Activated CD8-positive, alpha-beta T cell treated with anti-CD3 and anti-CD28 coated beads, Interleukin-2, amount 10 ng/mL, durations not matched to agents 7 days and 5 days (primary cell): ENCODE results near the gene FAM222A. TPM values are rescaled to one million over a fixed set of nuclear protein-coding genes. Genes with fewer than 3 reads are reported as not detected.
A peak's percentile ranks its signal among the peaks of the same experiment; 100 is the strongest.

ENCODE experiments used
- ATAC-seq: fragments of 150-1000 bp; cut with Tn5 transposase; one replicate; pipeline ENCODE4 v1.10.0; 2021; ENCODE audit warnings: moderate library complexity
- CTCF ChIA-PET: fragments of 350-600 bp; sonication (Branson Sonifier 250); formaldehyde crosslinking; loops from one replicate; lab custom pipeline; 2021; ENCODE audit warnings: antibody characterized with exemption; lab: Charles Lee
- POLR2A ChIA-PET: fragments of 350-600 bp; sonication (Branson Sonifier 250); formaldehyde crosslinking; loops from one replicate; lab custom pipeline; 2021; ENCODE audit warnings: antibody characterized with exemption; lab: Charles Lee
- DNase-seq: peaks from one replicate; pipeline ENCODE4 v3.0.0-alpha.2; 2020
- H3K27ac Mint-ChIP-seq: one replicate; pipeline ENCODE4 v1.8.0; 2021; ENCODE audit warnings: mild to moderate bottlenecking, mixed read lengths
- H3K27me3 Mint-ChIP-seq: one replicate; pipeline ENCODE4 v1.8.0; 2021; ENCODE audit warnings: low read depth, mixed read lengths
- H3K36me3 Mint-ChIP-seq: one replicate; pipeline ENCODE4 v1.8.0; 2021; ENCODE audit warnings: low read depth, mixed read lengths
- H3K4me1 Mint-ChIP-seq: one replicate; pipeline ENCODE4 v1.8.0; 2021; ENCODE audit warnings: low read depth, mixed read lengths
- H3K4me3 Mint-ChIP-seq: one replicate; pipeline ENCODE4 v1.8.0; 2021; ENCODE audit warnings: mild to moderate bottlenecking, mixed read lengths
- H3K9me3 Mint-ChIP-seq: one replicate; pipeline ENCODE4 v1.8.0; 2022; ENCODE audit warnings: mixed read lengths; ENCODE audit not compliant: insufficient read depth
- total RNA-seq, 2 experiments: library from RNA; stranded (reverse); gene quantifications; one replicate each; pipeline ENCODE4 v1.2.3, GENCODE V29; 2021

Gene FAM222A
- total RNA-seq, 2 experiments from 2014 or later: 1.6 to 1.9 TPM

- DNase-seq (no peak), ATAC-seq (no peak)
- Mint-ChIP-seq H3K4me3 (no peak overlapping the region), H3K27ac (no peak overlapping the region), H3K36me3 (no peaks in the 10 kb centered on the region), H3K9me3 (peaks cover 1% of the 10 kb centered on the region), H3K4me1 (peaks cover 9% of the 10 kb centered on the region), H3K27me3 (no peaks in the 10 kb centered on the region)
- POLR2A ChIA-PET: no interaction called here
- CTCF ChIA-PET: interaction anchor here (0.7 to 1.2 kb wide), 2 partner anchors 12 to 164 kb away, joined by 3 read pairs; no protein-coding TSS in a partner anchor
Measured at GRCh38 chr12:109762071-109762672, 48.5 kb downstream of the FAM222A start.

GRCh38 chr12:109762673-109763191 lies 49.1 kb downstream of the FAM222A start:
- CTCF ChIA-PET: interaction anchor here (0.7 kb wide), 1 partner anchor 165 kb away, joined by 3 read pairs; no protein-coding TSS in a partner anchor
- ATAC-seq: no peak
- H3K27ac Mint-ChIP-seq: no peak overlapping the region
- peaks cover 9% of the 10 kb centered on the region for H3K4me1 Mint-ChIP-seq
- H3K27me3 Mint-ChIP-seq: no peaks in the 10 kb centered on the region
- no peak for DNase-seq
- no peaks in the 10 kb centered on the region for H3K9me3 Mint-ChIP-seq
- H3K36me3 Mint-ChIP-seq: no peaks in the 10 kb centered on the region
- no peak overlapping the region for H3K4me3 Mint-ChIP-seq
- POLR2A ChIA-PET: no interaction called here

GRCh38 chr12:109763201-109763841 lies 49.7 kb downstream of the FAM222A start:
- POLR2A ChIA-PET: no interaction called here
- peak overlapping the region; percentile 66 for H3K27ac Mint-ChIP-seq
- H3K4me1 Mint-ChIP-seq: peaks cover 9% of the 10 kb centered on the region
- no peaks in the 10 kb centered on the region for H3K9me3 Mint-ChIP-seq
- DNase-seq: no peak
- no peak for ATAC-seq
- no peaks in the 10 kb centered on the region for H3K36me3 Mint-ChIP-seq
- no peak overlapping the region for H3K4me3 Mint-ChIP-seq
- CTCF ChIA-PET: no interaction called here
- H3K27me3 Mint-ChIP-seq: no peaks in the 10 kb centered on the region

- Mint-ChIP-seq H3K36me3 (no peaks in the 10 kb centered on the region), H3K4me1 (peaks cover 9% of the 10 kb centered on the region), H3K27ac (no peak overlapping the region), H3K4me3 (no peak overlapping the region), H3K9me3 (no peaks in the 10 kb centered on the region), H3K27me3 (no peaks in the 10 kb centered on the region)
- DNase-seq: no peak
- no peak for ATAC-seq
- ChIA-PET POLR2A (no interaction called here), CTCF (interaction anchor here (0.8 kb wide), 1 partner anchor 81 kb away, joined by 3 read pairs; no protein-coding TSS in a partner anchor)
Measured at GRCh38 chr12:109764123-109764522, 50.5 kb downstream of the FAM222A start.

- ATAC-seq (no peak), DNase-seq (no peak)
- Mint-ChIP-seq H3K9me3 (no peaks in the 10 kb centered on the region), H3K36me3 (no peaks in the 10 kb centered on the region), H3K4me1 (peaks cover 9% of the 10 kb centered on the region), H3K27ac (no peak overlapping the region), H3K27me3 (no peaks in the 10 kb centered on the region), H3K4me3 (no peak overlapping the region)
- ChIA-PET CTCF (interaction anchor here (0.8 to 0.9 kb wide), 2 partner anchors 32 to 80 kb away, joined by 3 read pairs; no protein-coding TSS in a partner anchor), POLR2A (no interaction called here)
Measured at GRCh38 chr12:109764776-109765445, 51.3 kb downstream of the FAM222A start.

GRCh38 chr12:109765446-109765810 lies 51.8 kb downstream of the FAM222A start:
- ChIA-PET POLR2A (no interaction called here), CTCF (interaction anchor here (0.9 kb wide), 1 partner anchor 31 kb away, joined by 3 read pairs; no protein-coding TSS in a partner anchor)
- no peaks in the 10 kb centered on the region for H3K9me3 Mint-ChIP-seq
- DNase-seq: no peak
- no peak overlapping the region for H3K4me3 Mint-ChIP-seq
- H3K36me3 Mint-ChIP-seq: no peaks in the 10 kb centered on the region
- no peaks in the 10 kb centered on the region for H3K27me3 Mint-ChIP-seq
- ATAC-seq: no peak
- peaks cover 8% of the 10 kb centered on the region for H3K4me1 Mint-ChIP-seq
- H3K27ac Mint-ChIP-seq: no peak overlapping the region

GRCh38 chr12:109766251-109766778 lies 52.7 kb downstream of the FAM222A start:
- ATAC-seq (no peak), DNase-seq (no peak)
- ChIA-PET POLR2A (no interaction called here), CTCF (no interaction called here)
- H3K9me3 Mint-ChIP-seq: no peaks in the 10 kb centered on the region
- no peak overlapping the region for H3K4me3 Mint-ChIP-seq
- H3K4me1 Mint-ChIP-seq: peaks cover 6% of the 10 kb centered on the region
- no peaks in the 10 kb centered on the region for H3K27me3 Mint-ChIP-seq
- H3K36me3 Mint-ChIP-seq: no peaks in the 10 kb centered on the region
- H3K27ac Mint-ChIP-seq: no peak overlapping the region

GRCh38 chr12:109767456-109767855 lies 53.8 kb downstream of the FAM222A start:
- POLR2A ChIA-PET: no interaction called here
- no peaks in the 10 kb centered on the region for H3K27me3 Mint-ChIP-seq
- H3K9me3 Mint-ChIP-seq: no peaks in the 10 kb centered on the region
- peaks cover 6% of the 10 kb centered on the region for H3K4me1 Mint-ChIP-seq
- no peak overlapping the region for H3K27ac Mint-ChIP-seq
- no peak for DNase-seq
- no peak for ATAC-seq
- no peak overlapping the region for H3K4me3 Mint-ChIP-seq
- CTCF ChIA-PET: no interaction called here
- H3K36me3 Mint-ChIP-seq: no peaks in the 10 kb centered on the region

- ChIA-PET CTCF (no interaction called here), POLR2A (no interaction called here)
- Mint-ChIP-seq H3K27me3 (no peaks in the 10 kb centered on the region), H3K4me3 (no peak overlapping the region), H3K4me1 (peaks cover 5% of the 10 kb centered on the region), H3K27ac (no peak overlapping the region), H3K36me3 (no peaks in the 10 kb centered on the region), H3K9me3 (no peaks in the 10 kb centered on the region)
- DNase-seq: no peak
- no peak for ATAC-seq
Measured at GRCh38 chr12:109767991-109768900, 54.6 kb downstream of the FAM222A start.

GRCh38 chr12:109768901-109769670 lies 55.5 kb downstream of the FAM222A start:
- no peaks in the 10 kb centered on the region for H3K36me3 Mint-ChIP-seq
- DNase-seq: no peak
- no peak overlapping the region for H3K4me3 Mint-ChIP-seq
- POLR2A ChIA-PET: no interaction called here
- CTCF ChIA-PET: no interaction called here
- H3K4me1 Mint-ChIP-seq: peaks cover 8% of the 10 kb centered on the region
- H3K27ac Mint-ChIP-seq: no peak overlapping the region
- H3K27me3 Mint-ChIP-seq: no peaks in the 10 kb centered on the region
- ATAC-seq: no peak
- no peaks in the 10 kb centered on the region for H3K9me3 Mint-ChIP-seq
